ENCODE results near the gene TMEM220.

TMEM220 gene

GRCh38 chr17:10729334-10730193 lies at the start of gene TMEM220:
Gene TMEM220, minus strand, starts transcription at chr17:10730023. Its CDS starts 172 bp downstream, at chr17:10729851.
- Histone ChIP-seq H4K20me1 (ENCODE audit: insufficient read depth, low read length, poor library complexity, severe bottlenecking) (no peaks in the 10 kb centered on the region), H3K36me3 (ENCODE audit: insufficient read depth, low read length) (no peaks in the 10 kb centered on the region), H3F3A (ENCODE audit: low read depth) (no peaks in the 10 kb centered on the region), H3K4me3 (ENCODE audit: low read length, poor library complexity, severe bottlenecking) (peak within 1 kb of the TSS; percentile 64), H3K9me3 (ENCODE audit: insufficient read depth, low read depth, low read length) (no peaks in the 10 kb centered on the region), H3K4me2 (ENCODE audit: low read depth, low read length, poor library complexity, severe bottlenecking) (peak within 1 kb of the TSS; percentile 29), H3K9me2 (replicated peaks; ENCODE audit: low read depth, low read length) (no peaks in the 10 kb centered on the region), H3K27me3 (ENCODE audit: insufficient read depth, low read length, poor library complexity, severe bottlenecking) (no peaks in the 10 kb centered on the region), H2AFZ (ENCODE audit: low read length) (peak within 1 kb of the TSS; percentile 47; the same call in 1 of the 2 replicates), H3K4me1 (ENCODE audit: insufficient read depth, low read length, poor library complexity, severe bottlenecking) (peaks cover 14% of the 10 kb centered on the region), H3K79me2 (ENCODE audit: insufficient read depth, low read length) (no peaks in the 10 kb centered on the region), H3K9ac (ENCODE audit: low read depth, low read length, poor library complexity, severe bottlenecking) (peak within 1 kb of the TSS; percentile 59)
- TF ChIP-seq CTCF (conservative IDR thresholded peaks at IDR 0.05; ENCODE audit: low read length) = no peak
- TF ChIP-seq EZH2phosphoT487 (IDR thresholded peaks at IDR 0.05; ENCODE audit: borderline replicate concordance) = no peak

- Histone ChIP-seq H3F3A (ENCODE audit: low read depth) (no peaks in the 10 kb centered on the region), H3K27me3 (ENCODE audit: insufficient read depth, low read length, poor library complexity, severe bottlenecking) (no peaks in the 10 kb centered on the region), H3K4me1 (ENCODE audit: insufficient read depth, low read length, poor library complexity, severe bottlenecking) (peaks cover 5% of the 10 kb centered on the region), H3K36me3 (ENCODE audit: insufficient read depth, low read length) (no peaks in the 10 kb centered on the region), H2AFZ (ENCODE audit: low read length) (no peak overlapping the region), H3K4me2 (ENCODE audit: low read depth, low read length, poor library complexity, severe bottlenecking) (no peak overlapping the region), H3K4me3 (ENCODE audit: low read length, poor library complexity, severe bottlenecking) (no peak overlapping the region), H3K79me2 (ENCODE audit: insufficient read depth, low read length) (no peaks in the 10 kb centered on the region), H4K20me1 (ENCODE audit: insufficient read depth, low read length, poor library complexity, severe bottlenecking) (no peaks in the 10 kb centered on the region), H3K9ac (ENCODE audit: low read depth, low read length, poor library complexity, severe bottlenecking) (no peak overlapping the region), H3K9me3 (ENCODE audit: insufficient read depth, low read depth, low read length) (peaks cover 9% of the 10 kb centered on the region), H3K9me2 (replicated peaks; ENCODE audit: low read depth, low read length) (no peaks in the 10 kb centered on the region)
- TF ChIP-seq CTCF (conservative IDR thresholded peaks at IDR 0.05; ENCODE audit: low read length) (no peak), EZH2phosphoT487 (IDR thresholded peaks at IDR 0.05; ENCODE audit: borderline replicate concordance) (no peak)
Measured at GRCh38 chr17:10779609-10780008, 49.8 kb upstream of the TMEM220 start.

- Histone ChIP-seq H3K4me1 (ENCODE audit: insufficient read depth, low read length, poor library complexity, severe bottlenecking) (peaks cover 12% of the 10 kb centered on the region), H3F3A (ENCODE audit: low read depth) (no peaks in the 10 kb centered on the region), H3K9me3 (ENCODE audit: insufficient read depth, low read depth, low read length) (peaks cover 8% of the 10 kb centered on the region), H2AFZ (ENCODE audit: low read length) (no peak overlapping the region), H3K36me3 (ENCODE audit: insufficient read depth, low read length) (no peaks in the 10 kb centered on the region), H3K79me2 (ENCODE audit: insufficient read depth, low read length) (no peaks in the 10 kb centered on the region), H3K4me2 (ENCODE audit: low read depth, low read length, poor library complexity, severe bottlenecking) (no peak overlapping the region), H4K20me1 (ENCODE audit: insufficient read depth, low read length, poor library complexity, severe bottlenecking) (no peaks in the 10 kb centered on the region), H3K9me2 (replicated peaks; ENCODE audit: low read depth, low read length) (no peaks in the 10 kb centered on the region), H3K9ac (ENCODE audit: low read depth, low read length, poor library complexity, severe bottlenecking) (no peak overlapping the region), H3K4me3 (ENCODE audit: low read length, poor library complexity, severe bottlenecking) (no peak overlapping the region), H3K27me3 (ENCODE audit: insufficient read depth, low read length, poor library complexity, severe bottlenecking) (no peaks in the 10 kb centered on the region)
- TF ChIP-seq EZH2phosphoT487 (IDR thresholded peaks at IDR 0.05; ENCODE audit: borderline replicate concordance) = no peak
Measured at GRCh38 chr17:10777890-10778289, 48.1 kb upstream of the TMEM220 start.
